Aorta (tissue), 5 donors: ENCODE measurements around the gene SLC16A3. TPM values are rescaled to one million over a fixed set of nuclear protein-coding genes. Genes with fewer than 3 reads are reported as not detected.

Experiments used
- ATAC-seq: fragments of 200-7000 bp; cut with Tn5 transposase; one replicate; pipeline ENCODE4 v1.9.1; 2022; ENCODE audit warnings: moderate library complexity; ENCODE audit not compliant: low FRiP score
- DNase-seq, 2 donors: peaks; one replicate each; pipeline ENCODE4 v3.0.0-alpha.2; 2020
- H3K27ac ChIP-seq, 2 donors: one replicate each; pipeline ENCODE4 v1.5.1; 2013; ENCODE audit warnings: low read length in 2 of 2, mild to moderate bottlenecking in 2 of 2, moderate library complexity in 2 of 2, control low read depth in 1 of 2, inconsistent platforms in 1 of 2, low read depth in 1 of 2
- H3K27me3 ChIP-seq, 2 donors: one replicate each; pipeline ENCODE4 v1.6.1; 2013; ENCODE audit warnings: control low read depth in 1 of 2, low read length in 1 of 2, mild to moderate bottlenecking in 1 of 2, moderate library complexity in 1 of 2; ENCODE audit not compliant: insufficient read depth in 2 of 2, control insufficient read depth in 1 of 2
- H3K36me3 ChIP-seq, 2 donors: one replicate each; pipeline ENCODE4 v1.6.1; 2013; ENCODE audit warnings: control low read depth in 1 of 2, low read length in 1 of 2, mild to moderate bottlenecking in 1 of 2; ENCODE audit not compliant: insufficient read depth in 2 of 2, control insufficient read depth in 1 of 2
- H3K4me1 ChIP-seq, 2 donors: one replicate each; pipeline ENCODE4 v1.6.1; 2013; ENCODE audit warnings: low read length in 2 of 2, control low read depth in 1 of 2, mild to moderate bottlenecking in 1 of 2, moderate library complexity in 1 of 2; ENCODE audit not compliant: insufficient read depth in 2 of 2, control insufficient read depth in 1 of 2
- H3K4me3 ChIP-seq, 2 donors: one replicate each; pipeline ENCODE4 v1.5.1; 2013; ENCODE audit warnings: low read length in 2 of 2, control low read depth in 1 of 2, mild to moderate bottlenecking in 1 of 2
- H3K9me3 ChIP-seq: one replicate; pipeline ENCODE4 v1.6.1; 2013; ENCODE audit warnings: mild to moderate bottlenecking, low read length; ENCODE audit not compliant: control insufficient read depth
- WGBS, 2 donors: extraction: QIAGEN DNeasy Blood & Tissue Kit; methylation state at CpG; one replicate each; pipeline ENCODE4 v1.1.7; 2013; 5-methylcytosine and 5-hydroxymethylcytosine counted together
- intact Hi-C, 2 donors: fragments of 100-400 bp; cut with DNase I; formaldehyde crosslinking; loops; one replicate each; pipeline versions ENCODE4 v1.14.2 to v1.15.0; 2022
- polyA plus RNA-seq, 2 donors: library from polyadenylated mRNA; stranded (reverse); fragments of 200-250 nt; gene quantifications; one replicate each; pipeline ENCODE4 v1.2.3, GENCODE V29; 2013
- total RNA-seq, 2 donors: library from RNA; stranded (reverse); fragmentation: NEBNext Ultra II Directional; extraction: Animal tissue kit (Norgen Biotek cat#: 25700); gene quantifications; one replicate each; pipeline ENCODE4 v1.2.1, GENCODE V29; 2021
- donor health status: healthy with polysubstance abuse.
- donor health status: Bipolar disorder and iron deficiency.
- donor health status: DM: no; HTN: no; CAD: no.
- donor health status: DM: no; HTN: no; CAD: no.
- donor health status: DM: yes; HTN: yes; CAD: no.

SLC16A3 gene
- total and polyA plus RNA-seq, 4 donors = 7.6 to 96.9 (median 38.0) TPM

DNA sequence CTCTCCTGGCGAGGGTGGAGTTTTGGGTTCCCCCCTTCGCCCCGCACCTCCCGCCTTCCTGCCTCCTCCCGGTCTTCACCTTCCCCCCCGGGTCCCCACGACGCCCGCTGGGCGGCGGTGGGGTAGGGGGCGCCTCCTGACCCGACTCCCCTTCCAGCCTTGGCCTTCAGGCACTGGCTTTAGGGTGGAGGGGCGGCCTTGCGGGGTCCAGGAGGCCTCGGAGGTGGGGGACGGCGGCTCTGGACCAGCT, 2.4 kb downstream of the SLC16A3 start:
- Histone ChIP-seq H3K27ac (peak overlapping the region in 1 of 2 donors; percentile 59), H3K36me3 (no peaks in the 10 kb centered on the region), H3K4me1 (no peaks in the 10 kb centered on the region), H3K27me3 (peaks cover 0 to 3% of the 10 kb centered on the region in 2 donors), H3K4me3 (peak overlapping the region; percentile 8 to 51), H3K9me3 (no peaks in the 10 kb centered on the region)
- DNase-seq = no peak
- intact Hi-C loops = no loop called here
- peak; percentile 2 for ATAC-seq
- 0 to 1% methylated on average over 16 to 18 of the region's 18 CpGs for WGBS, 2 donors

GRCh38 chr17:82231562-82232321, 2.9 kb downstream of the SLC16A3 start:
- H3K4me3 ChIP-seq = peak overlapping the region; percentile 8 to 51
- H3K9me3 ChIP-seq = no peaks in the 10 kb centered on the region
- 23 to 28% methylated on average over 32 to 42 of the region's 42 CpGs for WGBS, 2 donors
- H3K27ac ChIP-seq = peak overlapping the region in 1 of 2 donors; percentile 59
- peak; percentile 90 to 91 for DNase-seq
- peaks cover 0 to 3% of the 10 kb centered on the region in 2 donors for H3K27me3 ChIP-seq
- no peaks in the 10 kb centered on the region for H3K36me3 ChIP-seq
- ATAC-seq = peak; percentile 23
- intact Hi-C loops = no loop called here
- H3K4me1 ChIP-seq = no peaks in the 10 kb centered on the region

- intact Hi-C loops = no loop called here
- DNase-seq (peak in 1 of 2 donors; percentile 78), ATAC-seq (no peak)
- H3K36me3 ChIP-seq = no peaks in the 10 kb centered on the region
- peaks cover 0 to 3% of the 10 kb centered on the region in 2 donors for H3K27me3 ChIP-seq
- no peak overlapping the region for H3K27ac ChIP-seq
- no peak overlapping the region for H3K4me3 ChIP-seq
- 88% methylated on average over 21 of the region's 21 CpGs for WGBS, 2 donors
- H3K4me1 ChIP-seq = no peaks in the 10 kb centered on the region
- H3K9me3 ChIP-seq = no peaks in the 10 kb centered on the region
Measured at GRCh38 chr17:82232322-82232820, 3.5 kb downstream of the SLC16A3 start.

DNA sequence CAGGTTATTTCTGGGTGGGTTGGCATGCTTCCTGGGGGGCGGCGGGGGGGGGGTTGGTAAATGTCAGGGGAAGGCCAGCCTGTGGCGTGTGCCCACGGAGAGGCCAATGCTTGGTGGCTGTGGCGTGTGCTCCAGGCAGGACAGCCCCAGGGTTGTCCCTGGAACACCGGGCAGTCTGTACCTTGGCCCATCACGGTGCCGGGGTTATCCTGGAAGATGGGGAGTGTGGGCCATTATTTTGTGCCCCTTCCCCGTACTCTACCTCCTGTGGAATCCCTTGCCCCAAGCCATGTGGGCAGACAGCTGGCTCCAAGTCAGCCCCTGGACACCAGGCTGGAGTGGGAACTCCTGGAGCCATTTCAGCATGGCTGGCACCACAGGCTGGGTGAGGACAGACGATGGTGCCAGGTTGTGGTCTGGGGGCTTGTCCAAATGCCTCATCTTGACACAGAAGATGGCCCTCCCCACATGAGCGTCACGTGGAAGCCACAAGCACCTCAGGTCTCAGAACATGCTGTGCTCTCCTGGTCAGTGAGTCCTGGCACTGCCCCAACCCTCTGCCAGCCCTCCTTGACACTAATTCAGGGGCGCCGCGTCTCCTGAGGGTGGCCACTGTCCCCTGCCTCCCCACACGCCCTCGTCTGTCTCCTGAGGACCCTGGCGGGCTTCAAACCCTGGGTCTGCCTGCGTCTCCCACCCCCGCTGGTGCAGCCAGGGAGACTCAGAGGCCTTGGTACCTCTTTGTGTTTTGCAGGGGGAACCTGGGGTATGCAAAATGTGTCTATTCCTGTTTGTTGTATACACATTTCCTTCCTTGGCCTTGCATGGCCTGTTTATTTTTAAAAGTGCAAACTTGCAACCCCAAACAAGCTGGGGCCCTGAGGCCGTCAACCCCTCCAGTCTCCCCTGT, 4.3 kb downstream of the SLC16A3 start:
- intact Hi-C loops = no loop called here
- no peaks in the 10 kb centered on the region for H3K36me3 ChIP-seq
- WGBS, 2 donors = 69 to 70% methylated on average over 21 of the region's 21 CpGs
- no peaks in the 10 kb centered on the region for H3K4me1 ChIP-seq
- DNase-seq = peak; percentile 48 to 79
- H3K4me3 ChIP-seq = no peak overlapping the region
- H3K27me3 ChIP-seq = peaks cover 0 to 3% of the 10 kb centered on the region in 2 donors
- H3K27ac ChIP-seq = no peak overlapping the region
- ATAC-seq = no peak
- H3K9me3 ChIP-seq = no peaks in the 10 kb centered on the region

DNA sequence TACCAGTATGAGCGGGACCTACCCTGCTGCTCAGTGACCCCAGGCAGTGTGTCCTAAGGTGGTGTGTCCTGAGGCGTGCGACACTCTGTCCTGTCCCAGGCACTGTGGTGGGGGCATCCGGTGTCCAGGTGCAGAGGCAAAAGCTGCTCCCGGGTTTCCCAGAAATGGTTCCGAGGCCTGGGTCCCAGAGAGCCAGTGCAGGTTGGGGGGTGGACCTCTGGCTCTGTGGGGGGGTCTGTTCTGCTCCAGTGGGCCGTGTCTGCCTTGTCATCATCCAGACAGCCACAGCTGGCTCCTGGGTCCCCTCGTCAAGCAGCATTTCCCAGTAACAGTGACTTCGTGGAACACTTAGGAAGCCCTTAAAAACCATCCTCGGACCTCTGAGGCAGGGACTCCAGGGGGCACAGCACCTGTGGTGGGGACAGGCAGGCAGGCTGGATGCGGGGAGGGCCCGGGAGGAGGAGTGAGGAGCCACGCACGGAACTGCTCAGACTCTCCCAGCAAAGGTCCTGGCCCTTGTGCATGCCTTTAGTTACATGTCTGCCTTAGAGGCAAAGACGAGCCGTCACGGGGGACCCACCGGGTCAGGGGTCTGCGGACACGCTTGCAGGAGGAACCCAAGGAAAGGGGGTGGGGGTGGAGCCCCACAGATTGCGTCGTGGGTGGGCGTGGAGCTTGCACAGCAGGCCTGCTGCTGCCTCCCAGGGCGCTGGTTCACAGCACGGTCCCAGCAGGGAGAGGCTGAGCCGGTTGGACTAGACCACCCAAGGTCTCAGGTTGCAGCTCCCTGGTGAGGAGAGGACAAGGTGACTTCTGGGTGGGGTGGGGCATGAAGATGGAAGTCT, 5.6 kb downstream of the SLC16A3 start:
- no peak overlapping the region for H3K4me3 ChIP-seq
- intact Hi-C loops = loop anchor here in 1 of 2 donors (5.0 kb wide), 1 partner anchor 88 kb away; no protein-coding TSS in a partner anchor
- H3K27me3 ChIP-seq = no peaks in the 10 kb centered on the region
- H3K4me1 ChIP-seq = no peaks in the 10 kb centered on the region
- DNase-seq = peak in 1 of 2 donors; percentile 50
- no peak for ATAC-seq
- no peaks in the 10 kb centered on the region for H3K9me3 ChIP-seq
- H3K36me3 ChIP-seq = no peaks in the 10 kb centered on the region
- 78 to 79% methylated on average over 26 of the region's 26 CpGs for WGBS, 2 donors
- H3K27ac ChIP-seq = no peak overlapping the region

DNA sequence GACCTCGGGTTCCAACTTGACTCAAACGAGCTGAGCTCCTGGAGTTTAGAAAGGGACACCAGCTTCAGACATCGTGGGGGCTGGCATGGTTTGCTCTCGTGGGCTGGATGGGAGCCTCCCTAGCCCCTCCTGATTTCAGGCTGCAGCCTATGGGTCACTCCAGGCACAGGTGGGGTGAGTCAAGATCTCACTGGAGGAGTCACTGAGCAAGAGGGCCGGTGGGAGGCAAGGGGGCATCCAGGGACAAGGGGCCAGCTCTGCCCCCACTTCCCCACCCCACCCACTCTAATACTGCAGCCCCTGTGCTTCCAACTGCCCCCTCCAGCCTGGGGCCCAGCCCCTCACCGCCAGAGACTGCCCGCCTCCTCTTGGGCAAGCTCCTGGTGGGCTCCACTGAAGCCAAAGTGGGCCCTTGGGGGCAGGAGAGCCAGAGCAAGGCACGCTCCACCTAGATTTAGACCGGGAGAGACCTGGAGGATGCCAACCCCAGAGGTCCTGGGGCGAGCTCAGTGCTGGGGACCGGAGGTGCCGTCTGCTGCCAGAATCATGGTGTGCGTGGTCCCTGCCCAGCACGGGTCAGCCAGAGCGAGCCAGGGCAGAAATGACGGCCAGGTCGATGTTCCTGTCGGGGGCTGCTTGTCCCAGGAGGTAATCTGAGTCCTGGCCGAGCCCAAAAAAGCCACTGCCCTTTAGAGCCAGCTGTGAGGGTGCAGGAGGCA, 6.4 kb downstream of the SLC16A3 start:
- Histone ChIP-seq H3K36me3 (no peaks in the 10 kb centered on the region), H3K4me3 (no peak overlapping the region), H3K9me3 (no peaks in the 10 kb centered on the region), H3K27ac (no peak overlapping the region), H3K27me3 (no peaks in the 10 kb centered on the region), H3K4me1 (no peaks in the 10 kb centered on the region)
- no peak for ATAC-seq
- intact Hi-C loops = loop anchor here in 1 of 2 donors (5.0 kb wide), 1 partner anchor 87 kb away; no protein-coding TSS in a partner anchor
- WGBS, 2 donors = 82% methylated on average over 15 to 19 of the region's 19 CpGs
- DNase-seq = peak; percentile 46 to 77

- no peak overlapping the region for H3K27ac ChIP-seq
- no peaks in the 10 kb centered on the region for H3K4me1 ChIP-seq
- no peak overlapping the region for H3K4me3 ChIP-seq
- DNase-seq (no peak), ATAC-seq (no peak)
- WGBS, 2 donors = 72 to 80% methylated on average over 15 of the region's 15 CpGs
- no peaks in the 10 kb centered on the region for H3K27me3 ChIP-seq
- intact Hi-C loops = loop anchor here (2.0 to 5.0 kb wide), 2 partner anchors 85 to 87 kb away; no protein-coding TSS in a partner anchor
- no peaks in the 10 kb centered on the region for H3K36me3 ChIP-seq
- H3K9me3 ChIP-seq = no peaks in the 10 kb centered on the region
Measured at GRCh38 chr17:82235775-82236141, 6.9 kb downstream of the SLC16A3 start.
